NCI-H460 (cell line): ENCODE data around the gene GRPEL2. TPM values are rescaled to one million over a fixed set of nuclear protein-coding genes. Genes with fewer than 3 reads are reported as not detected.

Source experiments
- DNase-seq: peaks from one replicate; pipeline ENCODE4 v3.0.0-alpha.2; 2016; ENCODE audit warnings: low read depth; ENCODE audit errors: extremely low read depth
- polyA plus RNA-seq: library from polyadenylated mRNA; depleted of rRNA; stranded (reverse); fragments of >200 nt; gene quantifications from 2 replicates; pipeline ENCODE4 v1.2.3, GENCODE V29; 2014; cell fraction: nucleus; rRNA removed
- total RNA-seq: library from RNA; depleted of rRNA; stranded (reverse); fragments of >200 nt; shearing (Covaris generic); gene quantifications from 2 replicates; pipeline ENCODE4 v1.2.3, GENCODE V29; 2014; rRNA removed

The GRPEL2 gene
- total RNA-seq, result 75.5 and 92.3 TPM in 2 replicates
- polyA plus RNA-seq, result 41.3 and 51.8 TPM in 2 replicates

GRCh38 chr5:149345147-149345891, at the start of gene GRPEL2:
GRPEL2 (plus strand) TSS chr5:149345499; CDS start chr5:149345540, 41 bp downstream.
- peak; percentile 98 for DNase-seq

- DNase-seq, result no peak
Observed at GRCh38 chr5:149297340-149298025, 47.8 kb upstream of the GRPEL2 start.

- DNase-seq, result no peak
Observed at GRCh38 chr5:149298163-149298562, 47.1 kb upstream of the GRPEL2 start.

- DNase-seq, result no peak
Observed at GRCh38 chr5:149298842-149299404, 46.4 kb upstream of the GRPEL2 start.

GRCh38 chr5:149299451-149300054, 45.7 kb upstream of the GRPEL2 start:
- no peak for DNase-seq

- no peak for DNase-seq
Observed at GRCh38 chr5:149300441-149300840, 44.9 kb upstream of the GRPEL2 start.

DNA sequence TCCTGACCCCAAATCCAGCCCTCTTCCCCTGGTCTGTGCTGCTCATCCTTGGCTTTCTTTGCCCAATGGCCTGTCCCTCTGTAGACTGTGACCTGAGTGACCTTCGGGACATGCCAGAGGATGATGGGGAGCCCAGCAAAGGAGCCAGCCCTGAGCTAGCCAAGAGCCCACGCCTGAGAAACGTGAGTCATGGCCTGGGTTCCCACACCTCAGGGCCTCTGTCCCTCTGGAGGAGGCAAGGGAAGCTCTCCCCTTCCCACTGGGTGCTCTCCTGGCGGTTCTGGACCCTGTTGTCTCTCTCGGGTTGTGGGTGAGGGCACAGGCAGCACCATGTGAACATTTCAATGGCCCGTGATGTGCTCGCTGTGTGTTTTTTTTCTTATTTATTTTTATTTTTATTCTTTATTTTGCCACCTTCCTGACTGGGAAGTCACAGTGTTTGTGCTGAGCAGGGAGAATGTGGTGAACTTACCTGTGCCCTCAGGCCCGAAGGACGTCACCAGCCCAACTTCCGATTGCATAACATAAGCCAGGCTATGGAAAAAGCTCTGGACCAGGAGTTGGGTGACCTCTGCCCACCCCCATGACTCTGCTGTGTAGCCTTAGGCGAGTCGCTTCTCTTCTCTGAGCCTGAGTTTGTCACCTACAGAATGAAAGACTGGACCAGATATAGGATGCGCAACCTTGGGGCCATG, 44.1 kb upstream of the GRPEL2 start:
- no peak for DNase-seq

DNA sequence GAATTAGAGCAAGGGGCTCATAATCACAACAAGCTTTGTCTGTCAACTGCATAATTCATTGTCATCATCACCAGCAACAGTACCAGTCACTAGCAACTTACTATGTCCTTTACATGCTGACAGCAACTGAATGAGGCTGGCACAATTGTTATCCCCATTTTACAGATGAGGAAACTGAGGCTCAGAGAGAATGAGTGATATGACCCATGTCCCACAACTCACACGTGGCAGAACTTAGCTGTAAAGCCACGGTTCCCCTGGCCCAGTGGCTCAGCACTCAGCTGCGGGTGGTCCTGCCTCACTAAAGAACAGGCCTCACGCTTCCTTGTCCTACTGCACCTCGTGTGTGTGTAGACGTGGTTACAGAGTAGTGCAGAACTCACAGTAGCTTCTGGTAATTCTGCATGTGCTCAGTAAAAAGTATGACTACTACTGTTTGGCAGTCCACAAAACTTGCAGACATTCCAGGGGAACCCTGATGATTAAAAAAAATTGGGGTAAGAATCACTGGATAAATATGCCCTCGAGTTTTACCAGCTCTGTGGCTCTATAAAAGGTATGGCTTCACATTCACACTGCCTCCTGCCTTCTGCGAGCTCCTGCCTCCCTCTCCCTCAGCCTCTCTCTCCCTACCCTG, 43.4 kb upstream of the GRPEL2 start:
- no peak for DNase-seq

GRCh38 chr5:149302641-149303040, 42.7 kb upstream of the GRPEL2 start:
- DNase-seq, result no peak

DNA sequence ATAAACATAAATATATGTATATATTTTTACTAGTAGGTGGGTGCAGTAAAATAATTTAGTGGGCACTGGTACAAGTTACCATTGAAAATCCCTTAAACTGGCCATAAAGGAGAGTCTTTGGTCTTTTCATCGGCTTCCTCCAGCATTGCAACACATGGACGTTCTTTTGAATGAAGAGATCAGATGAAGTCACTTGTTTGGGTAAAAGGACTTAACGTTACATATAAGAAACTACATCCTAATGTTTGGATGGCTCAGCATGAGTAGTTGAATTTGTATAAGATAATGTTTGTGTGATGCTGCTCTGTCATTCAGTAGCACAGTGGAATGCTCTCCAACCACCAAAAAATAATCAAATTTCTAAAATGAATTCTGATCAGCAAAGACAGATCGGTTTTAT, 42.1 kb upstream of the GRPEL2 start:
- DNase-seq, result no peak

GRCh38 chr5:149304195-149305078, 40.9 kb upstream of the GRPEL2 start:
- DNase-seq, result no peak

DNA sequence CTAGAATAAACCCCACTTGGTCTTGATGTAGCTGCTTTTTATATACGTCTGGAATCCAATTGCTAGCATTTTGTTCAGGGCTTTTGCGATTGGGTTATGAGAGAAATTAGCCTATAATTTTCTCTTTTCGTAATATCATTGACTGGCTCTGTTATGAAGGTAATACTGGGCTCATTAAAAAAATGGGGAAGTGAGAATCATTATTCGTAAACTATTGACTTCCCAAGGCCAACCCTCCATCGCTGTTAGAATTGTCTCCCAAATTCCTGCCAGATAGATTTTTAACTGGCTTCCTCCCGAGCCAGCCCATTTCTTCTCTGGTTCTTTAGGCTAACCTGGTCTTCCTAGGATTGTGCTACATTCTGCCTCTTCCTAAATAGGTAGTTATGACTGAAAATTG, 35.9 kb upstream of the GRPEL2 start:
- DNase-seq, result no peak

- no peak for DNase-seq
Observed at GRCh38 chr5:149310488-149310887, 34.8 kb upstream of the GRPEL2 start.

DNA sequence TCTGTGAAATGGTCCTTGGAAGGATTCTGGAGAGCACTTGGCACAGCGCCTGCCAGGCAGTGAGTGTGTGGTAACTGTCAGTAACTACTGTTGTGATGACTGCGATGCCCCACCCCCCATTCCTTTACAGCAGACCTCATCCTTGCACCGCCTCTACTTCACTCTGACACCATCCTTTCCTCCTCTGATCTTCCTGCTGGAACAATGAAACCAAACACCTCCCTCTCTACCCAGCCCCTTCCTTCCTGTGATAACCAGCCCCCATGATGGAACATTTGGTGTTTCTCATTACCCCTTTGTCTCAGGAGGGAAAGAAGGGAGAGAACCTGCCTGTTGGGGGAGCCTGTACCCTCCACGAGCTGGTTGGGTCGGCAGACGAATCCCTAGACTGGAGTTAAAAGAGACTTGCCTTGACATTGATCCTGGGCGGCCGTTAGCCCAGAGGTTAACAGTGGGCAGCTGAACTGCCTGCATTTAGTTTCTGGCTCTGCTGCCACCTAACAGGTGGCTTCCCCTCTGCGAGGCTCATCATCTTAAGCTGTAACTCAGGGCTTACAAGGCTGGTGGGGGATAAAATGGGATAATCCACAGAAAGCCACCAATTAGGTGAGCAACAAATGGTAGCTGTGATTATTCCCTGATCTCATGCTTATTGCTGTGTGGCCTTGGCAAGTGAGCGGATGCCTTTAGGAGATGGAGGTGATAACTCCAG, 34.2 kb upstream of the GRPEL2 start:
- no peak for DNase-seq

GRCh38 chr5:149313151-149313841, 32.0 kb upstream of the GRPEL2 start:
- no peak for DNase-seq

DNA sequence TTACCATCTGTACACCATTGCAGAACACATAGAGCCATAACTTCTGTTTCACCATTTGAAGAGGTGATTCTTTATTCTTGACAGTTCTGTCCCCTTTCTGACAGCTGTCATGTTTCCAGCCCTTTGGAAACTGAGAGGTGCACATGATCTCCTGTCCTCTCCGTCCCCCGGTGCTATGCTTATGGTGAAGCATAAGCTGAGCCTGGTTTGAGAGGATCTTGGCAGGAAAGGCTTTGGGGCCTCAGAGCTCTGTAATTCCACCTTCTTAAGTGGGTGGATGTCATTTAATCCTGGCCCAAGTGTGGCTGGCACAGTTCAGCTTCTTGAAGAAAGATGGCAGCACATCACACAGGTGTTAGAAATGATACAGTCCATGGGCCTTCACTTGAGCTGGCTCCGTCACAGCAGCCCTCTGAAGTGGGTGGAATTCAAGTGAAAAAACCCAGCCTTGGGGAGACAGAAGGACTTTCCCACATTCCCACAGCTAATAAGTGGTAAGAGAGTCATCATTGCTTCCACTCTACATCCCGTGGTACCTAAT, 30.7 kb upstream of the GRPEL2 start:
- DNase-seq, result no peak

GRCh38 chr5:149315753-149316152, 29.5 kb upstream of the GRPEL2 start:
- no peak for DNase-seq
